GM20431 (cell line): Measurements from ENCODE around the gene DHRSX.
"Not testable (repeated sequence)": the region's sequence is repeated elsewhere in the genome, so short reads cannot be mapped to it uniquely, and the experiment has no call there.

Source experiments
- in situ Hi-C: fragments of 300-500 bp; cut with MseI, MboI; formaldehyde crosslinking; loops from one replicate; pipeline ENCODE4 v1.15.0; 2020; ENCODE audit warnings: low sequenced_read_pairs; ENCODE audit not compliant: unreplicated experiment

Gene DHRSX

GRCh38 chrX:2406891-2407518 is 93.8 kb downstream of the DHRSX start:
- in situ Hi-C loops = no loop called here

GRCh38 chrX:2404776-2405175 is 96.0 kb downstream of the DHRSX start:
- in situ Hi-C loops = no loop called here

- in situ Hi-C loops = no loop called here
These were observed 98.5 kb downstream of the DHRSX start for GRCh38 chrX:2402361-2402690.

GRCh38 chrX:2401590-2402360 is 99.0 kb downstream of the DHRSX start:
- in situ Hi-C loops = no loop called here

GRCh38 chrX:2401201-2401589 is 99.6 kb downstream of the DHRSX start:
- in situ Hi-C loops = no loop called here

- in situ Hi-C loops = no loop called here
These were observed 102.6 kb downstream of the DHRSX start for GRCh38 chrX:2398064-2398656.

GRCh38 chrX:2397229-2398063 is 103.3 kb downstream of the DHRSX start:
- in situ Hi-C loops = no loop called here

GRCh38 chrX:2395261-2395992 is 105.3 kb downstream of the DHRSX start:
- in situ Hi-C loops = no loop called here

- in situ Hi-C loops = no loop called here
These were observed 108.7 kb downstream of the DHRSX start for GRCh38 chrX:2391869-2392606.

GRCh38 chrX:2390754-2391153 is 110.0 kb downstream of the DHRSX start:
- in situ Hi-C loops = no loop called here

GRCh38 chrX:2389731-2390130 is 111.0 kb downstream of the DHRSX start:
- in situ Hi-C loops = not testable (repeated sequence)

- in situ Hi-C loops = no loop called here
These were observed 111.5 kb downstream of the DHRSX start for GRCh38 chrX:2389324-2389723.

- in situ Hi-C loops = no loop called here
These were observed 112.1 kb downstream of the DHRSX start for GRCh38 chrX:2388669-2389068.

- in situ Hi-C loops = no loop called here
These were observed 113.0 kb downstream of the DHRSX start for GRCh38 chrX:2387614-2388239.

- in situ Hi-C loops = no loop called here
These were observed 115.6 kb downstream of the DHRSX start for GRCh38 chrX:2385224-2385623.

GRCh38 chrX:2384486-2384885 is 116.3 kb downstream of the DHRSX start:
- in situ Hi-C loops = no loop called here

GRCh38 chrX:2383735-2384134 is 117.0 kb downstream of the DHRSX start:
- in situ Hi-C loops = no loop called here

- in situ Hi-C loops = no loop called here
These were observed 117.6 kb downstream of the DHRSX start for GRCh38 chrX:2383144-2383543.
